ENCODE data around the gene DEPP1.

DNA sequence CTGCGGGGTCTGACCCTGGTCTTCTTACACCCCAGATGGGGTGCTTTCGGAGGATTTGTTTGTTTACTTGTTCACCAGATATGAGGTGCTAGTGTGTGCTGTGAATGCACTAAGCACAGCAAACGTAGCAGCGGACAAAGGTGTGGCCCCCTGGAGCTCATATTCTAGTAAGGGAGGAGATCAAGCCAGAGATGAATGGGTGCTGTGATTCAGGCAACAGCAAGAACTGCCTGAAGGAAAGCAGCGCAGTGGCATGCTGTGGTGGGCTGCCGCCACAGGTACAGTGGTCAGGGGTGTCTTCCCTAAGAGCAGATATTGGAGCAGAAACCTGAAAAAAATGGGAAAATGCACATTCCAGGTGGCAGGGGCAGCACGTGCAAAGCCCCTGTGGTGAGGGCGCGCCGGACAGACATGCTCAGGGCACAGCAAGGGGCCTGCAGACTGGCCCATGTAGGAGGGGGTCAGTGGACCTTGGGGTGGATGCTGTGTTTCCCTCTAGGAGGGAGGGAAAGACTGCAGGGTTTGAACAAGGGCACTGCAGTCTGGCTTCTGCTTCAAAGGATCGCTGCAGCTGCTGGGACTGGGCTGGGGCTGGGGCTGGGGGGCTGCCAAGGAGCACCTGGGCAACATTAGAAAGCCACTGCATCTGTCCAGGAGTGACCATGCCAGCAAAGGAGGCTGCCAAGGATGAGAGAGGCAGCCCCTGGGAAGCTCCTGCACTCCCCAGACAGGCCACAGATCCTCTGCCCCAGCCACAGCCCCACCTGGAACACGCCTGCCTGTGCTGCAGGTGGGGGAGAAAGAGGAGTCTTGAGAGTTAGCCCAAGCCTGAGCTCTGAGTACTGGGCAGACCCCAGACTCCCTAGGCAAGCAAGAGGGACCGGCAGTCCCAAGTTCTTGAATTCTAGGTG, 927 bp upstream of the DEPP1 start:
- TF ChIP-seq, protein P1, sequence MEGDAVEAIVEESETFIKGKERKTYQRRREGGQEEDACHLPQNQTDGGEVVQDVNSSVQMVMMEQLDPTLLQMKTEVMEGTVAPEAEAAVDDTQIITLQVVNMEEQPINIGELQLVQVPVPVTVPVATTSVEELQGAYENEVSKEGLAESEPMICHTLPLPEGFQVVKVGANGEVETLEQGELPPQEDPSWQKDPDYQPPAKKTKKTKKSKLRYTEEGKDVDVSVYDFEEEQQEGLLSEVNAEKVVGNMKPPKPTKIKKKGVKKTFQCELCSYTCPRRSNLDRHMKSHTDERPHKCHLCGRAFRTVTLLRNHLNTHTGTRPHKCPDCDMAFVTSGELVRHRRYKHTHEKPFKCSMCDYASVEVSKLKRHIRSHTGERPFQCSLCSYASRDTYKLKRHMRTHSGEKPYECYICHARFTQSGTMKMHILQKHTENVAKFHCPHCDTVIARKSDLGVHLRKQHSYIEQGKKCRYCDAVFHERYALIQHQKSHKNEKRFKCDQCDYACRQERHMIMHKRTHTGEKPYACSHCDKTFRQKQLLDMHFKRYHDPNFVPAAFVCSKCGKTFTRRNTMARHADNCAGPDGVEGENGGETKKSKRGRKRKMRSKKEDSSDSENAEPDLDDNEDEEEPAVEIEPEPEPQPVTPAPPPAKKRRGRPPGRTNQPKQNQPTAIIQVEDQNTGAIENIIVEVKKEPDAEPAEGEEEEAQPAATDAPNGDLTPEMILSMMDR (IDR thresholded peaks at IDR 0.05): no peak
- TF ChIP-seq POLR2A (IDR thresholded peaks at IDR 0.05) (no peak), EP300 (IDR thresholded peaks at IDR 0.05) (no peak)
